PFSK-1 (cell line): ENCODE results near the gene ST8SIA6.

Experiments
- POLR2AphosphoS5 ChIP-seq: IDR thresholded peaks from 2 replicates; pipeline ENCODE4 v1.6.1; 2012; ENCODE audit warnings: low read depth, mild to moderate bottlenecking, control low read depth, low read length, moderate library complexity
- REST ChIP-seq, 2 experiments: IDR thresholded peaks; 2 replicates each; pipeline versions ENCODE4 v1.6.1 to v1.8.0; 2011 to 2012; ENCODE audit warnings: low read depth in 2 of 2, low read length in 2 of 2, control low read depth in 1 of 2, inconsistent platforms in 1 of 2, mild to moderate bottlenecking in 1 of 2, moderate library complexity in 1 of 2; ENCODE audit not compliant: insufficient read depth in 1 of 2
- SIN3A ChIP-seq: IDR thresholded peaks from 2 replicates; pipeline ENCODE4 v1.6.1; 2012; ENCODE audit warnings: mild to moderate bottlenecking, low read length, moderate library complexity, borderline replicate concordance; ENCODE audit not compliant: insufficient read depth
- TAF1 ChIP-seq: IDR thresholded peaks from 2 replicates; pipeline ENCODE4 v1.6.1; 2012; ENCODE audit warnings: low read length, control low read depth, borderline replicate concordance; ENCODE audit not compliant: insufficient read depth

- TF ChIP-seq REST (IDR thresholded peaks at IDR 0.05; ENCODE audit: insufficient read depth in 1 of 2, low read depth in 2 of 2, low read length in 2 of 2) (no peak), POLR2AphosphoS5 (no peak), TAF1 (no peak), SIN3A (no peak)
Observed at GRCh38 chr10:17273403-17273802, 181.0 kb downstream of the ST8SIA6 start.
